T-helper 9 cell (primary cell): ENCODE data around the gene TMEM63C.

Experiments
- DNase-seq: peaks from one replicate; pipeline ENCODE4 v3.0.0-alpha.2; 2020

TMEM63C gene

DNA sequence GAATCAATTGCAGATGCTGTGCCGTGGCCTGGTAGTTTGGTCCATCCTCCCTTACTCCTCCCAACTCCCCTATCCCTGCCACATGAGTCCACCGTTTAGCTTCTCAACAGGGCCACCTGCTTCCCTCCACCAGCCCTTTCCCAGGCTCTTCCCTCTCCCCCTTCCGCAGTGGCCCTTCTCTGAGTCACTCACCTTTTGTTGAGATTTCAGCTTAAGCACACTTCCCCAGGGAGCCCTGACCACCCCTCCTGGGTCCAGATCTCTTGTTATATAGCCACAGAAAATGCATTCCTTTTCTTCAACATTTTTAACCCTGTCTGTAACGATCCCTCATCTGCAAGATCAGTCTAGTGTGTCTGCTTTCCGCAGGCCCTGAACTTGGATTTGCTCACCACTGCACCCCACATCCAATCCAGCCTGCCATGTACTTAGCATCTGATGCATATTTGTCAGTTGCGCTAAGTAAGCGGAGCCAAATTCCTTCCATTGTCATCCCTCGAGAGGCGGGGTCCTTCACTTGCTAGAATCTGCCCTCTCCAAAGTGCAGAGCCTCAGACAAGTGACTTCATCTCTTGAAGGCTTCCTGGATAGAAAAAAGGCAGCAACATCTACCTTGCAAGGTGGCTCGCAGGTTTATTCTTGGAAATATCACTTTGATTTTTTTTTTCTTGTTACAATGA, 41.1 kb downstream of the TMEM63C start:
- DNase-seq: no peak

DNA sequence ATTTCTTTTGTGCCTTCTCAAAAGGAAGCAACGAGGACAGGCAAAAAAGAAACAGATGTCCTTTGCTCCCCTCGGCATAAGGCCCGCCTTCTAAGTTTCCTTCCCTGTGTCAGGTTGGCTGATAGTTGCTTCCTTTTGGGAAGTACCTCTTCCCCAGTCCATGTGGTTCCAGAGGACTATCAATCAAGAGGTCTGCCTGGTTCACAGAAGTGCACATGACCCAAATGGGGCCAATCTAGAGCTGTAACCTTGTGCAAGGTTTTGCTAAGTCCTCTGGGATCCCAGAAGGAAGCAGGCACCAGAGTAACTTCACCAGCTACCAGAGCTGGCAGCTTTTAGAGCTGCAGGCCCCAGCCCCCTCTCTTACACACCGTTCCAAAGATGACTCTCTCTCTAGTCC, 42.6 kb downstream of the TMEM63C start:
- no peak for DNase-seq

DNA sequence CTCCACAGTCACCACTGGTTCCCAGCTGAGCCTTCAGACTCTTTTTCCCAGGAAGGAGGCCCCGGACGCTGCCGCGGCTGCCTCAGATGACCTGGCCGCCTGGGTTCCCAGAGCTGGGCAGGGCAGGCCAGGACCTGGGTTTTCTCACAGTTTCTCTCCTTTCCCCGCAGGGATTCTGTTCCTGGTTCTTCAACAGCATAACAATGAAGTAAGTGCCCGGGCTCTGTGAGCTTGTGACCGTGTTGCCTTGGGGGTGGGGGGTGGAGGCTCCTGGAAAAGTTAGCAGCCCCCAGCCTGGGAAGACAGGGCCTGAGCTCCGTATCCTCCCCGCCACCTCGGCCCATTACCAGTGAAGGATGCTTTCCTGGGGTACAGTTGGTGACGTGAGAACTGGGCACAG, 43.7 kb downstream of the TMEM63C start:
- no peak for DNase-seq

DNA sequence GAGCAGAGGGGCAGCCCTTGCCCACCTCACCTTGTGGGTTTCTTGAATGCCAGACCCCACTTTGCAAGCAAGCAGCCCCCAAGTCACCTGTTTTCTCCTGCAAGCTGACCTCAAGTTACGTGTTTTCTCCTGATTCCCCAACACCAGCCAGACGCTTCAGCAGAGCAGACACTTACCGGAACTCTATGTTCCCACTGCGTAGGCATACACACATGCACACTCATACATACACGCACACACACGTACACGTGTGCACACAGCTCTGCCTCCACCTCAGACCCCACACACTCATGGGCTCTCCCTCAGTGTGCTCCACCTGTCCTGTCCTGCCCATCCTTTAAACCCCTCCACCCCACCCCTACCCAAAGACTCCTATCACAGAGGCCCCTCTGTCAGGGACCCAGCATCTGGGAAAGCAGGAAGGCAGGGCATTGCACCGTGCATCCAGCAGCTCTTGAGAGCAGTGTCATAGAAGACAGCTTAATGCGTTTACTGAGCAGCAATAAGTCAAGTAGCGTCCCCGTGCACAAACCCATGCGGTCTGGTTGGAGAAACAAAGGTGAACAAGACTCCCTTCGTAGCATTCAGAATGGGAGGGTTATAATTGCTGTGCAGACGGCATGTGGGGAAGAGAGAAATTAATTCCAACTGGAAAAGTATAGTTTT, 44.4 kb downstream of the TMEM63C start:
- no peak for DNase-seq

DNA sequence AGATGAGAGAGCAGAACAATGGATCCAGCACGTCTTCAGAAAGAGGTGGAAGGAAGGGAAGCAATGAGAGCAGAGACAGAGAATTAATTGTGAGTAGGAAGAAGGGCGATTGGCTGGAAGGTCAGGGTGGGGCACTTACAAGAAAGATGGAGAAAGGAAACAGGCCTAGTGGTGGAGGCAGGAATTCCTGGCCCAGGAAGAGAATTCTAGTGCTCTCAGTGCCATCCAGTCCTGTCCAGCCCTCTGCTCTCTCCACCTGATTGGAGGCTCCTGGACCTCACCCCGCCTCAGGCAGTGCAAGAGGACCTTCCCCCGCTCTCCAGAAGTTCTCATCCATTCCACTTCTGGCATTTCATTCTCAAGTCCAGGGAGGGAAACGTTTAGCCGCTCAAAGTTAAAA, 46.5 kb downstream of the TMEM63C start:
- DNase-seq: no peak

DNA sequence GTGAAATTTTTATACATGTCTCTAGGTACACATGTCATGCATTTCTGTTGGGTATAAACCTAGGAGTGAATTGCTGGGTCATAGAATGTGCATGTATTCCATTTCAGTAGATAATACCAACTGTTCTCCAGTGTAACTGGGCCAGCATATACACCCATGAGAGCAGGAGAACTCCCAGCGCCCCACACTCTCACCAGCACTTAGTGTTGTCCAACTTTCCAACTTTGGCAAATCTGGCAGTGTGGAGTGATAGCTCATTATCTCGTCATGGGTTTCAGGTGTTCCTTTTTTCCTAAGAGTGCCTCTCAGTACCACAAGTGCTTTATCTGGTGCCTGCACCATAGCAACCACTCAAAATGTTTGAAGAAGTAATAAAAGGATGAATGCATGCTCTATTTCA, 49.3 kb downstream of the TMEM63C start:
- DNase-seq: no peak

DNA sequence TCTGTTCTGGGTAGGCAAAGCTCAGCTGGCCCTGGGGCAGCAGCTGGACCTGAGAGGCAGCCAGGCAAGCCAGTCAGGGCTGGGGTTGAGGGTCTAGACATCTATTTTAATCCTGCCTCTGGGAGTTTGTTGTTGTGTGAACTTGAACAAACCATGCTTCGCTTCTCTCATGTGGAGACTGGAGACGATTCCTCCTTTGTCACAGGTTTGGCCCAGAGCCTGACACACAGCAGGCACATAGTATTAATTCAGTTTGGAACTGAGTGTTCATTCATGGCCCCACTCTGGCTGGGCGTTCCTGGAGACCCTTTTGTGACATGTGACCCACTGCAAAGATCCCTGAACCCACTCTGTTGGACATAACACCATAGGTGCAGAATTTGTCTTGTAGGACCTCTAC, 50.1 kb downstream of the TMEM63C start:
- no peak for DNase-seq

DNA sequence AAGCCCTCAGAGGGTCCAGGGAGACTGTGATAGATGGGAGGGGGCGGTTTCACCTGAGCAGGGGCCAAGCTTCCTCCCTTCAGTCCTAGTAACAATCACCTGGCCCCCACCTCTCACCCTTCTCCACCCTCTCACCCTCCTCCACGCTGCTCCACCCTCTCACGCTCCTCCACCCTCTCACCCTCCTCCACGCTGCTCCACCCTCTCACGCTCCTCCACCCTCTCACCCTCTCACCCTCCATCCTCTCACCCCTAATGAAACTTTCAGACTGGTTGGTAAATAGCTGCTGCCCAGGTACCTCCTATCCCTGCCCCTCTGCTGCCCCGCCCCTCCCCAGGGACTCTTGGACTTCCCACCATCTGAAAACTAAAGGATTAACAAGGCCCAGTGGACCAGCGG, 55.2 kb downstream of the TMEM63C start:
- DNase-seq: no peak

DNA sequence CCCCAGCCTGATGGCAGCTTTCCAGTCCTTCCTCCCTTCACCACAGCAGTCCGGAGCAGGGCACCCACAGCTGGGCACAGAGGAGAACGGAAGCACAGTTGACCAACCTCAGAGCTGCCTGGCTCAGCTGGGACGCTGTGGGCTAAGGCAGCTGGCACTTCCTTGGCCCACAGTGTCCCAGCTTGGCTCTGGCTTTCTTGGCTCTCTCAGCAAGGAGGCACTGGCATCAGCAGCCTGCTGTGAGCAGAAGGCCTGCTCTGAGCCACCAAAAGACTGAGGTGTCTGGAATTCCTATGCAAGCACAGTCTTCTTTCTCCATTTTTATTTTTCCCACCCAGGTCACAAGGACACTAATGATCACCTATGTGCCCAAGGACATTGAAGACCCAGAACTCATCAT, 56.8 kb downstream of the TMEM63C start:
- DNase-seq: no peak

DNA sequence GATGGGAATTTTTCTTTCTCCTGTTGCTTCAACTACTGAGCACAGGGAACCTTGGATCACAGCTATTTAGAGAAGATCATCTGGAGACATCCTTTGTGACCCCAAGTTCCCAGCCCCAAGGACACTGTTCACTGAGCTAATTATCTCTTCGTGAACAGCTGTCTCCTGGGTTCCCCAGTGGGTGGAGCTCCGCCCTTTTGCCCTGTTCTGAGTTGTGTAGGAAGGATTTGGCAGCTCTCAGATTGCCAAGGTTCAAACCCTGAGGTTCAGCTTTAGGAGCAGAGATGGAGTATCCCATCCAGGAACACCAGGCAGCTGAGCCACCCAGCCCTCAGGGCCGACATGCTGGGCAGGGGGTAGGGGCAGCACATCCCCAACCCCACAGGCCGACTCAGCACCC, 57.4 kb downstream of the TMEM63C start:
- DNase-seq: no peak

DNA sequence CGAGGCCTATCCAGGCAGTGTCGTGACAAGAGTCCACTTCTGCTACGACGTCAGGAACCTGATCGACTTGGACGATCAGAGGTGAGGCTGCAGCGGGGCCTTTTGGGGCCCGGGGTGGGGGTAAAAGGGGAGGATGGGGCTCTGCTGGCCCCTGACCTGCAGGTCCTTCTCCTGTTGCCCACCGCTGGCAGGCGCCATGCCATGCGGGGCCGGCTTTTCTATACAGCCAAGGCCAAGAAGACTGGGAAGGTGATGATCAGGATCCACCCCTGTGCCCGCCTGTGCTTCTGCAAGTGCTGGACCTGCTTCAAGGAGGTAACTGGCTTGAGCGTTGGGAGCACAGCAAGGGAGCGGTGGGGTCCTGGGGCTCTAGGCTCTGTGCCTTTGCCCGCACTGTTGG, 57.8 kb downstream of the TMEM63C start:
- no peak for DNase-seq

DNA sequence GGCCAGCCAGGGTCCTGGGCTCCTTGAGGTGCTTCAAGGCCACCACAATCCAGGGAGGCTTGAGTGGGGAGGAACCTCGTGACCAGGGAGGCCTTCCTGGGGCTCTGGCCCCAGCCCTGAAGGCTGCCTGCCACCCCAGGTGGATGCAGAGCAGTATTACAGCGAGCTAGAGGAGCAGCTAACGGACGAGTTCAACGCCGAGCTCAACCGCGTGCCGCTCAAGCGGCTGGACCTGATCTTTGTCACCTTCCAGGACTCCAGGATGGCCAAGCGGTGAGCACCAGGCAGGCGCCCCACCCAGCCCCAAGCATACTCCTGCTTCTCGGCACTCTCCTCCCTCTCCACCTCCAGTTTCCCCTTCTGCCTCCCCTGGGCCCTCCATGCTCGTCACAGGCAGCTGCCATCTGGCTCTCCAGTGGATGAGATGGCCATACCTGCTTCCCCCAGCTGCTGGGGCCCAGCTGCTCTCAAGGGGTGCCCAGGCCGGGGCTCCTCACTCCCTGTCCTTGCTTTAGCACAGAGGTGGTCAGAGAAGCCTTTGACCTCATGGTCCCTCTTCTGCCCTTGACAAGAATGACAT, 58.8 kb downstream of the TMEM63C start:
- DNase-seq: no peak

DNA sequence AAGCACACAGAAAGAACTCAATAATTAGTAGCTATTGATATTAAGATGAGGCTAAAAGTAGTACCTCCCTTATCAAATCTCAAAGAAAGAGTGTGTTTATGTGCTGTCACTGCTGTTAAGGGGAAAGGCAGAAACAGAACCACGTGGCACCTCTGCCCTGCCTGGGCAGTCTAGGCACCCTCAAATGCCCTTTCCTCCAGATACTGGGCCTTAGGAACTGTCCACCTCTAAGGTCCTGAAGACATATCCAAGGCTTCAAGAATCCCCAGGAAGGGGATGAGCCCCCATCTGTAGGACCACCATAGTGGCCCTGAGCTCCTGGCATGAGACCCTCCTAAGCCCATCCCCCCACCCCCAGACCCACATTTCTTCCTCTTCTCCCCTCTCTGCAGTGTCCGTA, 60.4 kb downstream of the TMEM63C start:
- DNase-seq: no peak

DNA sequence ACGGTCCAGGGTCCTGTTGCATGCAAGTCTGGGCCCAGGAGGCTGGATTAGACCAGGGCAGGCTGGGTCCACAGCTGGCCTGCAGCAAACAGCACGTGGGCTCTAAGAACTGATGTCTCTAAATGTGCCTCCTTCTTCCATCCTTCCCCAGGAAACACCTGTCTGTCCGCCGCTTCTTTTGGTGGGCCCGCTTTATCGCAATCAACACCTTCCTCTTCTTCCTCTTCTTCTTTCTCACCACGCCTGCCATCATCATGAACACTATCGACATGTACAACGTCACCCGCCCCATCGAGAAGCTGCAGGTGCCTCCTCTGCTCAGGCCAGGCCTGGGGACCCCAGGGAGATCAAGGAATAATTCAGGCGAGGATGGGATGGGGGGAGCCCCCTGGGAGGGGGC, 61.2 kb downstream of the TMEM63C start:
- DNase-seq: no peak

DNA sequence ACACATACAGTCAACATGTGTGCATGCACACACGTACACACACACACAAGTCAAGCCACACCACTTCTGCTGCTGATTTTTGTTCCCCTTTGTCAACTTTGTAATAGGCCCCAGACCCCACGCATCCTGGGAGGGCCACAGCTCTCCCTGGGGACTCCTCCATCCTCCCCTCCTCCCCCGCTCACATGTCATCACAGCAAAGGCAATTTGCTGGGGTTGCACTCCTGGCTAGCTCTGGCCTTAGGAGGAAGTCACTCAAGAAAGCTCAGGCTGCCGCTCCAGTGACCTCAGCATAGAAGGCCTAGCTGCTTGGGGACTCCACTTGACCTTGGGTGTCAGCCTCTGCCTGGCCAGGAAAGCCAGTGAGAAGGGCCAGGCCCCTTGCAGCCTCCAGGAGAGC, 62.3 kb downstream of the TMEM63C start:
- no peak for DNase-seq

DNA sequence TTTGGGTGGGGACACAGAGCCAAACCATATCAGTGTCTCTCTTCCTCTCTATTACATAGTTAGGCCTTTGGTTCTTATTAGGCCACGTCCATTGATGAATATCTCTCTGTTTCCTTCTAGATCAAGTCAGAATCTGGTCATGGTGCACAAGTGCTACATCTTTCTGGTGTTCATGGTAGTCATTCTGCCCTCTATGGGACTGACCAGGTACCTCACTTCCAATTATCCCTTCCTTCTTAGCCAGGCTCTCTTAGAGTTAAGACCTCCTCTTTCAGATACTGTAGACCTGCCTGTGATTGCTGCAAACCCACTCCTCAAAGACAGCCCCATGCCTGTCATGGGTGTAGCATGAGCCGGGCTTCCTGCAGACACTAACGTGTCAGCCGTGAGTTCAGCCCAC, 64.2 kb downstream of the TMEM63C start:
- no peak for DNase-seq

DNA sequence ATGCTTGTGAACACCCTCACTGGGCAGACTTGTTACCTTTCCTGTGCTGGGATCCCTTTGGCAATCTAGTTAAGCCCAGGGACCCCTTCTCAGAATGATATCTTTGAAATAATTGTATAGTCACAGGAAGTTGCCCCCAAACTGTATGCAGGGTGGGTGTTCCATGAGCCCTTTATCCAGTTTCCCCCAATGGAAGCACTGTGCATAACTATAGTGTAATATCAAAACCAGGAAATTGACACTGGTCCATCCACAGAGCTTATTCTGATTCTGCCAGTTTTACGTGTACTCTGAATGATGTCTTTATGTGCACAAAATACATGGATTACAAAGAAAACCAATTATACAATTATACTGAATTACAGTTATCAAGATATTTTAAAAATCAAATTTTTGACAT, 65.2 kb downstream of the TMEM63C start:
- DNase-seq: no peak

DNA sequence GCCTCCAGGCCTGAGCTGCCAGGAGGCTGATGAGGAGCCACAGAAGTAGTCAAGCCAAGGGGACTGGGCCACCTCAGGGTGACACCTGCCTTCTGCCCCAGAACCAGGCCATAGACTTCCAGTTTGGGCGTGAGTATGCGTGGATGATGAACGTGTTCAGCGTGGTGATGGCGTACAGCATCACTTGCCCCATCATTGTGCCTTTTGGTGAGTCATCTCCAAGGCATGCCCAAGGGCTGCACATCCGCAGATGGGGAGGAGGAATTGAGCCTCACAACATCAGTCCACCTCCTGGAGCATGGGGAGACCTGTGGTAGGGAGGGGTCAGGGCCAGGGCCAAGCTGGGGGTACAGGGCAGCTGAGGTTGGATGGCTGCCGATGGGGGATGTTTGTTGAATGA, 67.1 kb downstream of the TMEM63C start:
- DNase-seq: no peak

DNA sequence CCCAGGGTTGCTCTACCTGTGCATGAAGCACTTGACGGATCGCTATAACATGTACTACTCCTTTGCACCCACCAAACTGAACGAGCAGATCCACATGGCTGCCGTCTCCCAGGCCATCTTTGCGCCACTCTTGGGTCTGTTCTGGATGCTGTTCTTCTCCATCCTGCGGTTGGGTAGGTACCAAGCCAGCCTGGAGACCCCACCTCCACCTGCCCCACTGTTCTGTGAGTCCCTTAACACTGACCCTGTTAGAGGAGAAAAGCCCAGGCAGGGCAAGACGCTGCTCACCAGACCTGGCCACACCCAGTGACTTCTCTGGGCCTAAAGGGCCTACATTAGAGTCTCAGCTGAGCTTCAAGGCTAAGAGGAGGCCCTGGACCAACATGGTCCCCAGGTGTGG, 67.7 kb downstream of the TMEM63C start:
- no peak for DNase-seq

DNA sequence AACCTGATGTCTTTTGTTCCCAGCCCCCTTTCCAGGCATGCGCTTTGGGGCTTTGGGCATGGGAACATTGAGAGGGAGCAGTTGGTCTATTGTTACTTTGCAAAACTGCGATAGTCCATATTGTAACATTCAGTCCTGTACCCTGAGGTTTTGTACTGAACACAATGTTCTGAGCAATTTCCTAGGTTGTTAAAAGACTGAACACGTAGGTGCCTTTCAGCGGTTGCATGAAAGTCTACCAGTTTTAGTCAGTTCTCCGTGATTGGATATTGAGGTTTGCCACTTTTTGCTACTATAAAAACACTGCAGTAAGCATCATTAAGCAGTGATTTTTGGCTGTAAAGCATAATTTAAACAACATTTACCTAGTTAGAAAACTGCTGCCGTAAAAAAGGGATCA, 69.3 kb downstream of the TMEM63C start:
- DNase-seq: no peak

DNA sequence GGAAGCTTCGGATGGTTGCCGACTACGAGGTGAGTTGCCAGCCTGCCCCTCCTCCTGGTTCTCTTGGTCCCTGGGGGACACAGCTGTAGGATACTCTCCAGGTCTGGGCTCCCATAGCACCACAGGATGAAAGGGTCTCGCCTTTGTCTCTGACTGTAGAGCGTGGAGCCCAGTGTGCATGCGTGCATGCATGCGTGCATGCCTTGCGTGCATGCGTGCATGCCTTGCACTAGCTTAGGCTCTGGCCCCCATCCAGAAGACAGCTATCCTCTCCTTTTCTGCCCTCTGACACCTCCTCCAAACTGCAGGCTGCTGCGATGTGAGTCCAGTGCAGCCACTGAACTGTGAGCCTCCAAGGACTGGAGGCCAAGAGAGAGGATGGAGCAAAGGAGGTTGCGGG, 70.3 kb downstream of the TMEM63C start:
- DNase-seq: no peak

DNA sequence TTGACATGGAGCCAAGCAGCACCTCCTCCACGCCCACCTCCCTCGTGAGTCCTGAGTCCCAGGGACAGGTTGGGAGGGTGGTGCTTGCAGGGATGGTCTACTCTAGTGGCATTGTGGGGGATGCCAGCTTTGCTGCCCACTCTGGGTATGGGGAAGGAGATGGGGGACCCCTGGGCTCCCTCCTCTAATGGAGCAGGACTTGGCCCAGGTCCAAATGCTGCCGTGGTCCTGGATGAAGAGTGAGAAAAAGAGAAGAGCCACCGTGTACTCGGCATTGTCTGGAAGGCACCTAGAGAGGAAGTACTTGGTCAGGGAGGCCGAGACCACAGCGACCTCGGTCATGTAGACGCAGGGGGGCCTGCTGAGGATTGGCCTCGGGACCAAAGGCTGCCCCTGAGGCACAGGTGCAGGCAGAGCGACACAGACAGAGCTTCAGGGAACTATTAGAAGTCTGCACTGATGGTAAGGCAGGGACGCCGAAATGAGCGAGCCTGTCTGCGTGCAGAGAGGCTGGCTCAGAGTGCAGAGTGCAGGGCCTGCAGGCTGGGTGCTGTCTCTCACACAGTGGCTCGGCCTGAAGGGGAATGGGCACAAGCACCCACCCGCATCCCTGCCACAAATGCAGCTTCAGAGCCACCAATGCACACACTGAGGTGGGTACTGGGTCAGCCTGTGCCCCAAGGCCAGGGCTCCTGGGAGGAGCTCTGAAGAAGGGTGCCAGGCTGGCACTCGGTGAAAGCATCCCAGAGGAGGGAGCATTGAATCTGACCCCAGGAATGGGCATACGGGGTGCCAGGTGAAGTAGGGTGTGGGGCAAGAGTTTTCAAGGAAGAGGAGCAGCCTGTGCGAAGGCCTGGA, 72.0 kb downstream of the TMEM63C start:
- DNase-seq: no peak

DNA sequence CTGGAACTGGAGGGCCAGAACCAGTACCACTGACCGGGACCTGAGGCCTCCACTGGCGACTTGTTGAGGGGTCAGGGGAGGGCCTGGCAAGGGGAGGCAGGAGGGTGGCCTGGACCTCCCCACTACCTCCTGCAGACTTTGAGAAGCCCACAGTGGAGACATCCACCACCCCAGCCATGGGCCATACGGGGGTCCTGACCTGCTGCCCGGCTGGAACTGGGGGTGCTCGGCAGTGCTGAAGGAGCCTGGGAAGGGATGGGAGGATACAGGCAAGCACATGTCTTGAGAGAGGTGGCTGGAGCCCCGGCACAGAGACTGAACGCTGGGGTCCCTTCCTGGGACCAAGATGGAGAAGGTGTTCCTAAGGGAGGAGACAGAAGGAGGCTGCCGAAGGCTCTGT, 75.1 kb downstream of the TMEM63C start:
- DNase-seq: no peak

DNA sequence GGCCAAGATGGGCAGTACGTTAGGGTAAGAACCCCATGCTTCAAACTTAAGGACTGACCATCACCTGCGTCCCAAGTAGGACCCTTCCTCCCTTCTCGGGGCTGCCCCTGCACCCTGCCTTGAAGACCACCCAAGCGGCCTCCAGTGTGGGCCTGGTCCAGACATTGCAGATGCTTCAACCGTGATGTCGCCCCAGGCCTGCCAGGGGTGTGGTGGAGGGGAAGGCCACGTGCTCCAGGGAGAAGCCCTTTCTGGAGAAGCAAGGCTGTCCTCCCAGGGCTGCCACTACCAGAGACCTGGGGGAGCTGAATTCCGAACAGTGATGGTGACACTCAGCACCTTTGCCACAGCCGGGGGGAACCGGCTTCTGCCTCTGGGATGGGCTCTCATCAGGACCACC, 76.1 kb downstream of the TMEM63C start:
- no peak for DNase-seq
